A549 (cell line): ENCODE results near the gene PID1. TPM values are rescaled to one million over a fixed set of nuclear protein-coding genes. Genes with fewer than 3 reads are reported as not detected.
"Not testable (repeated sequence)": the region's sequence is repeated elsewhere in the genome, so short reads cannot be mapped to it uniquely, and the experiment has no call there.

ENCODE experiments used
- ATAC-seq, 2 experiments: fragments of 200-7000 bp in 1 of 2; fragments of >200 bp in 1 of 2; cut with Nextera tagmentation in 1 of 2; cut with Tn5 transposase in 1 of 2; 3 replicates each; pipeline versions ENCODE4 v1.8.0 to v1.9.1; 2018 to 2020; ENCODE audit warnings: mild to moderate bottlenecking in 1 of 2, moderate library complexity in 1 of 2
- CTCF ChIA-PET: fragments of 300-600 bp; sonication (Branson Sonifier 250); formaldehyde crosslinking; extraction: SDS; loops from one replicate; lab custom pipeline; 2021; ENCODE audit warnings: antibody characterized with exemption, inconsistent platforms; lab: Yijun Ruan, JAX
- POLR2A ChIA-PET: fragments of 350-600 bp; formaldehyde crosslinking; extraction: SDS; loops from one replicate; lab custom pipeline; 2021; ENCODE audit warnings: antibody characterized with exemption, inconsistent platforms; lab: Yijun Ruan, JAX
- DNase-seq, 2 experiments: peaks; one replicate each; pipeline versions ENCODE4 v3.0.0 to v3.0.0-alpha.2; 2011 to 2016; ENCODE audit warnings: low read depth in 1 of 2, low spot score in 1 of 2
- FAIRE-seq: peaks from 2 replicates; lab custom pipeline; 2011; peaks lifted over from hg19 to GRCh38; lab: Jason Lieb, UNC
- H3K27ac ChIP-seq, 2 experiments: fragments of >200 bp; sonication (Bioruptor Twin); formaldehyde crosslinking; 3 replicates each; pipeline ENCODE4 v1.5.1; 2016 to 2017
- H3K4me1 ChIP-seq: fragments of >200 bp; sonication (Bioruptor Twin); formaldehyde crosslinking; 3 replicates; pipeline ENCODE4 v1.6.1; 2016
- H3K4me2 ChIP-seq: fragments of >200 bp; sonication (Bioruptor Twin); formaldehyde crosslinking; 3 replicates; pipeline ENCODE4 v1.6.1; 2016
- H3K4me3 ChIP-seq: fragments of >200 bp; sonication (Bioruptor Twin); formaldehyde crosslinking; 3 replicates; pipeline ENCODE4 v1.5.1; 2016
- H3K9me3 ChIP-seq: fragments of >200 bp; sonication (Bioruptor Twin); formaldehyde crosslinking; 3 replicates; pipeline ENCODE4 v1.6.1; 2016
- BCL3 ChIP-seq: fragments of >200 bp; sonication (Bioruptor Twin); formaldehyde crosslinking; IDR thresholded peaks from 3 replicates; pipeline ENCODE4 v1.6.1; 2016
- CHD2 ChIP-seq: fragments of 150-350 bp; IDR thresholded peaks from 2 replicates; pipeline ENCODE4 v1.6.1; 2014; ENCODE audit warnings: low read length; ENCODE audit not compliant: partially characterized antibody
- EHMT2 ChIP-seq: fragments of 200-600 bp; sonication (generic); IDR thresholded peaks from 2 replicates; pipeline ENCODE4 v1.6.1; 2016; ENCODE audit warnings: antibody characterized with exemption, low read depth, mild to moderate bottlenecking, moderate library complexity
- FOXS1 ChIP-seq: fragments of 250-450 bp; sonication (Bioruptor Pico); IDR thresholded peaks from 2 replicates; pipeline ENCODE4 v1.5.0; 2020; ENCODE audit warnings: mild to moderate bottlenecking, moderate library complexity
- GATA3 ChIP-seq: IDR thresholded peaks from 2 replicates; pipeline ENCODE4 v1.6.1; 2012; ENCODE audit warnings: borderline replicate concordance
- HEYL ChIP-seq: fragments of 250-450 bp; sonication (Bioruptor Pico); IDR thresholded peaks from 2 replicates; pipeline ENCODE4 v1.8.0; 2021; ENCODE audit warnings: mild to moderate bottlenecking, moderate library complexity
- HMGXB4 ChIP-seq: fragments of 250-450 bp; sonication (Bioruptor Pico); IDR thresholded peaks from 2 replicates; pipeline ENCODE4 v1.5.0; 2021; ENCODE audit warnings: mild to moderate bottlenecking, moderate library complexity, borderline replicate concordance
- JUN ChIP-seq, 2 experiments: fragments of >200 bp; sonication (Bioruptor Twin); formaldehyde crosslinking; IDR thresholded peaks; 2 replicates in 1 of 2; 3 replicates in 1 of 2; pipeline ENCODE4 v1.6.1; 2016 to 2017
- KDM5A ChIP-seq: fragments of 200-600 bp; sonication (generic); IDR thresholded peaks from 2 replicates; pipeline ENCODE4 v1.6.1; 2016; ENCODE audit warnings: antibody characterized with exemption, mild to moderate bottlenecking
- MAZ ChIP-seq: fragments of 150-350 bp; IDR thresholded peaks from 2 replicates; pipeline ENCODE4 v1.6.1; 2014; ENCODE audit warnings: antibody characterized with exemption, low read depth, low read length, borderline replicate concordance
- NFE2L2 ChIP-seq: fragments of 150-350 bp; conservative IDR thresholded peaks from 2 replicates; pipeline ENCODE4 v1.6.1; 2014; ENCODE audit warnings: low read length
- NR3C1 ChIP-seq: fragments of >200 bp; sonication (Bioruptor Twin); formaldehyde crosslinking; IDR thresholded peaks from 3 replicates; pipeline ENCODE4 v1.6.1; 2017
- PHF8 ChIP-seq: fragments of 200-600 bp; sonication (generic); IDR thresholded peaks from 2 replicates; pipeline ENCODE4 v1.6.1; 2016; ENCODE audit warnings: low read depth, mild to moderate bottlenecking, antibody characterized with exemption, moderate library complexity, borderline replicate concordance
- RAD21 ChIP-seq, 2 experiments: fragments of >200 bp in 1 of 2; sonication (Bioruptor Twin) in 1 of 2; formaldehyde crosslinking in 1 of 2; IDR thresholded peaks in 1 of 2; conservative IDR thresholded peaks in 1 of 2; 2 replicates in 1 of 2; 3 replicates in 1 of 2; pipeline ENCODE4 v1.6.1; 2012 to 2018; ENCODE audit warnings: inconsistent platforms in 1 of 2
- RARB ChIP-seq: fragments of 250-450 bp; sonication (Bioruptor Pico); IDR thresholded peaks from 2 replicates; pipeline ENCODE4 v1.8.0; 2021; ENCODE audit warnings: mild to moderate bottlenecking, moderate library complexity
- REST ChIP-seq: fragments of 200-600 bp; sonication (generic); IDR thresholded peaks from 2 replicates; pipeline ENCODE4 v1.6.1; 2016; ENCODE audit warnings: antibody characterized with exemption, mild to moderate bottlenecking, moderate library complexity
- SMC3 ChIP-seq: fragments of >200 bp; sonication (Bioruptor Twin); formaldehyde crosslinking; IDR thresholded peaks from 3 replicates; pipeline ENCODE4 v1.6.1; 2018; ENCODE audit warnings: inconsistent platforms
- ZNF302 ChIP-seq: fragments of 250-450 bp; sonication (Bioruptor Pico); IDR thresholded peaks from 2 replicates; pipeline ENCODE4 v1.9.0; 2021; ENCODE audit warnings: inconsistent platforms, mild to moderate bottlenecking, moderate library complexity
- ZSCAN20 ChIP-seq: fragments of 250-450 bp; sonication (Bioruptor Pico); IDR thresholded peaks from 2 replicates; pipeline ENCODE4 v1.8.0; 2022; ENCODE audit warnings: mild to moderate bottlenecking, moderate library complexity
- WGBS: methylation state at CpG from one replicate; pipeline ENCODE4 v1.1.6; 2017; ENCODE audit errors: missing lambda C conversion rate; 5-methylcytosine and 5-hydroxymethylcytosine counted together
- polyA plus RNA-seq, 4 experiments: library from polyadenylated mRNA; depleted of rRNA in 3 of 4; stranded (reverse); fragments of >200 nt; fragmentation: RNase III in 1 of 4; extraction: RNeasy Plus Mini Kit Qiagen cat#74134 plus additional on column Dnase treatment in 1 of 4; gene quantifications; 2 replicates in 3 of 4; 3 replicates in 1 of 4; pipeline ENCODE4 v1.2.3, GENCODE V29; 2011 to 2017

PID1 gene
- polyA plus RNA-seq, 2 of the 4 experiments (the other 2 are of a cell fraction) = 0.75 to 2.7 TPM

GRCh38 chr2:229191413-229191812, 79.7 kb downstream of the PID1 start:
- DNase-seq (no peak), ATAC-seq (no peak), FAIRE-seq (no peak)
- POLR2A ChIA-PET = no interaction called here
- Histone ChIP-seq H3K4me3 (no peak overlapping the region), H3K4me1 (no peaks in the 10 kb centered on the region), H3K4me2 (no peak overlapping the region), H3K9me3 (peaks cover 5% of the 10 kb centered on the region; the same call in 2 of the 3 replicates), H3K27ac (no peak overlapping the region)
- 0% methylated on average over 1 of the region's 1 CpG for WGBS
- CTCF ChIA-PET = no interaction called here
- TF ChIP-seq PHF8 = no peak
- no peak for TF ChIP-seq ZNF302 (CRISPR knock-in tag)
- no peak for TF ChIP-seq KDM5A
- TF ChIP-seq MAZ = no peak
- no peak for TF ChIP-seq JUN (IDR thresholded peaks at IDR 0.05)
- no peak for TF ChIP-seq CHD2
- TF ChIP-seq SMC3 = no peak
- TF ChIP-seq ZSCAN20 (CRISPR knock-in tag) = no peak
- TF ChIP-seq BCL3 = no peak
- no peak for TF ChIP-seq EHMT2
- TF ChIP-seq NFE2L2 = no peak
- no peak for TF ChIP-seq NR3C1
- no peak for TF ChIP-seq GATA3
- TF ChIP-seq REST = no peak
- TF ChIP-seq RARB (CRISPR knock-in tag) = no peak
- TF ChIP-seq RAD21 (conservative IDR thresholded peaks at IDR 0.05 in 1 of 2, IDR thresholded peaks at IDR 0.05 in 1 of 2) = no peak
- TF ChIP-seq FOXS1 = no peak
- no peak for TF ChIP-seq HMGXB4 (CRISPR knock-in tag)
- no peak for TF ChIP-seq HEYL (CRISPR knock-in tag)

- H3K4me1 ChIP-seq, FAIRE-seq, DNase-seq, H3K4me3 ChIP-seq, POLR2A ChIA-PET, ATAC-seq, H3K27ac ChIP-seq, CTCF ChIA-PET, H3K9me3 ChIP-seq, H3K4me2 ChIP-seq: not testable (repeated sequence)
- 66% methylated on average over 4 of the region's 4 CpGs for WGBS
Observed at GRCh38 chr2:229187123-229187522, 84.0 kb downstream of the PID1 start.
